Upper lobe of left lung (tissue), 4 donors: ENCODE data around the gene PRKCZ.

Experiments used
- EP300 ChIP-seq, 4 donors: sonication (generic); formaldehyde crosslinking; IDR thresholded peaks; one replicate each; pipeline ENCODE4 v1.5.1; 2017; ENCODE audit warnings: antibody characterized with exemption in 4 of 4, control low read depth in 2 of 4
- POLR2AphosphoS5 ChIP-seq, 2 donors: sonication (generic); formaldehyde crosslinking; IDR thresholded peaks; one replicate each; pipeline ENCODE4 v1.5.1; 2017; ENCODE audit warnings: antibody characterized with exemption in 2 of 2

DNA sequence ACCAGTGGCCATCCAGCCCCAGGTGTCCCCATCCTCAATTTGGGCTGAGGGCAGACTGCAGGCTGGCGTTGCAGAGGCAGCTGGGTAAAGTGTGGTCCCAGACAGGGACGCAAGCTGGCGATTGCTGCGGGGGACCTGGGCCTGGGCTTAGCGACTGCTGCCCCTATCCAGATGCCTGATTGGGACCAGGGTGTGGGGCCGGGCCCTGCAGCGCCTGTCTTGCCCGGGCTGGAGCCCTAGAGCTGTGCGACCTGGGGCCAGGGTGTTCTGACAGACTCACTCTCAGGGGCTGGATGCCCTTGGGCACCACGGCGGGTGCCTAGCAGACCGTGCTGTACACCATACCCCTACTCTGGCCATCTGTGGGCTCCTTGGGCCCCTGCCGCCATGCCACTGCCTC is 160.6 kb downstream of the PRKCZ start:
- no peak for TF ChIP-seq EP300 (IDR thresholded peaks at IDR 0.05)
- no peak for TF ChIP-seq POLR2AphosphoS5 (IDR thresholded peaks at IDR 0.05)
